ENCODE data around the gene IFT52. TPM values are rescaled to one million over a fixed set of nuclear protein-coding genes. Genes with fewer than 3 reads are reported as not detected.

IFT52 gene
- total and polyA plus RNA-seq, 7 donors, result 15.7 to 46.3 (median 30.7) TPM

GRCh38 chr20:43567477-43567876 lies 23.3 kb upstream of the IFT52 start:
- no peaks in the 10 kb centered on the region for H3K36me3 ChIP-seq
- H3K4me1 ChIP-seq, result no peaks in the 10 kb centered on the region
- WGBS, 2 donors, result 90 to 92% methylated on average over 9 of the region's 9 CpGs
- no peaks in the 10 kb centered on the region for H3K9me3 ChIP-seq
- DNase-seq, result no peak
- TF ChIP-seq CTCF (IDR thresholded peaks at IDR 0.05), result no peak
- no peak for TF ChIP-seq POLR2AphosphoS5 (IDR thresholded peaks at IDR 0.05)
- TF ChIP-seq EP300 (IDR thresholded peaks at IDR 0.05), result no peak
- TF ChIP-seq POLR2A (IDR thresholded peaks at IDR 0.05), result no peak
- intact Hi-C loops (cut with DNase I), result no loop called here
- no peak overlapping the region for H3K27ac ChIP-seq
- H3K4me3 ChIP-seq, result no peak overlapping the region
- H3K27me3 ChIP-seq, result no peaks in the 10 kb centered on the region

DNA sequence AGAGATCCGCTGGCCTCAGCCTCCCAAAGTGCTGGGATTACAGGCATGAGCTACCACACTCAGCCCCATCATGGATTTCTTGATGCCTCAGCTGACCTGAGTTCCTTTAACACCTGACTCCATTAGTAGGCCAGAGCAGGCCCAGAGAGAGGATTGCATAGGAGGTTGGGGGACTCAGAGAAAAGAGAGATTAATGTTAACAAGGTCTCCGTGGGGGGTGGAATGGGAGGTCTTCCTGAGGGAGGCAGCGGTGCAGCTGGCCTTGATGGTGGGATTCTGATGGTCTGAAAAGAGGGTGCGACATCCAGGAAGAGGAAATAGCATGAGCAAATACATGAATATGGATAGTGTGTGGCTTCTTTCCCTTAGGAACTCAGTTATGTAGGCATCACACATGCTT lies 22.0 kb upstream of the IFT52 start:
- no peaks in the 10 kb centered on the region for H3K4me1 ChIP-seq
- no peak overlapping the region for H3K4me3 ChIP-seq
- no peaks in the 10 kb centered on the region for H3K27me3 ChIP-seq
- intact Hi-C loops (cut with DNase I), result no loop called here
- no peaks in the 10 kb centered on the region for H3K36me3 ChIP-seq
- 90 to 91% methylated on average over 4 of the region's 4 CpGs for WGBS, 2 donors
- no peak for DNase-seq
- H3K9me3 ChIP-seq, result no peaks in the 10 kb centered on the region
- no peak for TF ChIP-seq POLR2AphosphoS5 (IDR thresholded peaks at IDR 0.05)
- no peak for TF ChIP-seq CTCF (IDR thresholded peaks at IDR 0.05)
- H3K27ac ChIP-seq, result no peak overlapping the region

DNA sequence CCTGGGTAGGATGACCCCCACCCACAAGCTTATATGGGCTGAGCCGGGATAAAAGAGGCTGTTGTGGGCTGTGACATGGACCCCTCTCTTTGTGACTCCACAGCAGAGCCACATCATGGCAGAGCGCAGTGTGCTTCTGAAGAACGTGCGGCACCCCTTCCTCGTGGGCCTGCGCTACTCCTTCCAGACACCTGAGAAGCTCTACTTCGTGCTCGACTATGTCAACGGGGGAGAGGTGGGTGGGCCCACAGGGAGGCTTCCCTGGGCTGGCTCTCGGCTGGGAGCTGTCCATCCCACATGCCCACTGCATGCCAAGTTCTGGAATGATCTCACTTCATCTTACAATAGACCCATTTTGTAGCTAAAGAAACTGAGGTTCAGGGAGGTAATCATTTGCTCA lies 21.5 kb upstream of the IFT52 start:
- WGBS, 2 donors, result 95% methylated on average over 10 of the region's 10 CpGs
- Histone ChIP-seq H3K4me1 (no peaks in the 10 kb centered on the region), H3K27ac (no peak overlapping the region), H3K27me3 (no peaks in the 10 kb centered on the region), H3K4me3 (no peak overlapping the region), H3K36me3 (no peaks in the 10 kb centered on the region), H3K9me3 (no peaks in the 10 kb centered on the region)
- intact Hi-C loops (cut with DNase I), result no loop called here
- no peak for DNase-seq
- TF ChIP-seq CTCF (IDR thresholded peaks at IDR 0.05) (no peak), POLR2AphosphoS5 (IDR thresholded peaks at IDR 0.05) (no peak), EP300 (IDR thresholded peaks at IDR 0.05) (no peak), POLR2A (IDR thresholded peaks at IDR 0.05) (no peak)

DNA sequence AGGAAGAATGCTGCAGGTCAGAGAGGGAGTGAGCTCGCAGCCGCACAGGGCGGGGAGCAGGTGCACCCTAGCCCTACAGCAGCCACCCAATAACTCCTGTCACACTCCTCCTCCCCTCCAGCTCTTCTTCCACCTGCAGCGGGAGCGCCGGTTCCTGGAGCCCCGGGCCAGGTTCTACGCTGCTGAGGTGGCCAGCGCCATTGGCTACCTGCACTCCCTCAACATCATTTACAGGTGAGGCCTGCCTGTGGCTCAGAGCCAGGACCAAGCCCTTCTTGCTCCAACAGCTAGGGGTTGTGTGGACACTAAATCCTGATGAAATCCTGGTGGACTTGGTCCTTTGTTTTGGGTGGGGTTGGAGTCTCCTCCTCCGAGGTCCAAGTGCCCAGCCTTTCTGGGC lies 20.2 kb upstream of the IFT52 start:
- Histone ChIP-seq H3K9me3 (no peaks in the 10 kb centered on the region), H3K36me3 (no peaks in the 10 kb centered on the region), H3K4me3 (no peak overlapping the region), H3K27me3 (no peaks in the 10 kb centered on the region), H3K27ac (no peak overlapping the region), H3K4me1 (no peaks in the 10 kb centered on the region)
- TF ChIP-seq EP300 (IDR thresholded peaks at IDR 0.05) (no peak), POLR2A (IDR thresholded peaks at IDR 0.05) (no peak), CTCF (IDR thresholded peaks at IDR 0.05) (no peak), POLR2AphosphoS5 (IDR thresholded peaks at IDR 0.05) (no peak)
- DNase-seq, result no peak
- WGBS, 2 donors, result 16 to 65% methylated on average over 10 of the region's 10 CpGs
- intact Hi-C loops (cut with DNase I), result no loop called here

- Histone ChIP-seq H3K27me3 (no peaks in the 10 kb centered on the region), H3K27ac (no peak overlapping the region), H3K4me3 (no peak overlapping the region), H3K4me1 (no peaks in the 10 kb centered on the region), H3K36me3 (no peaks in the 10 kb centered on the region), H3K9me3 (no peaks in the 10 kb centered on the region)
- no peak for TF ChIP-seq POLR2AphosphoS5 (IDR thresholded peaks at IDR 0.05)
- no peak for TF ChIP-seq CTCF (IDR thresholded peaks at IDR 0.05)
- no peak for TF ChIP-seq EP300 (IDR thresholded peaks at IDR 0.05)
- no peak for TF ChIP-seq POLR2A (IDR thresholded peaks at IDR 0.05)
- 93% methylated on average over 3 of the region's 3 CpGs for WGBS, 2 donors
- intact Hi-C loops (cut with DNase I), result no loop called here
- DNase-seq, result no peak
Measured at GRCh38 chr20:43571310-43571709, 19.4 kb upstream of the IFT52 start.
